DLD1 (cell line): Measurements from ENCODE around the gene OSBPL2.

Source experiments
- in situ Hi-C: cut with HindIII; loops from 2 replicates; pipeline ENCODE4 v1.10.0; 2017; ENCODE audit warnings: low sequenced_read_pairs

OSBPL2 gene

GRCh38 chr20:62307226-62308101 lies 69.1 kb downstream of the OSBPL2 start:
- in situ Hi-C loops: no loop called here

- in situ Hi-C loops: no loop called here
These were observed 69.9 kb downstream of the OSBPL2 start for GRCh38 chr20:62308102-62308822.

GRCh38 chr20:62309198-62309944 lies 71.0 kb downstream of the OSBPL2 start:
- in situ Hi-C loops: no loop called here

- in situ Hi-C loops: no loop called here
These were observed 71.8 kb downstream of the OSBPL2 start for GRCh38 chr20:62309947-62310756.

GRCh38 chr20:62310757-62311121 lies 72.4 kb downstream of the OSBPL2 start:
- in situ Hi-C loops: no loop called here

GRCh38 chr20:62311150-62311549 lies 72.8 kb downstream of the OSBPL2 start:
- in situ Hi-C loops: no loop called here

- in situ Hi-C loops: no loop called here
These were observed 73.7 kb downstream of the OSBPL2 start for GRCh38 chr20:62311832-62312661.

GRCh38 chr20:62312662-62312977 lies 74.3 kb downstream of the OSBPL2 start:
- in situ Hi-C loops: no loop called here

GRCh38 chr20:62313021-62313420 lies 74.7 kb downstream of the OSBPL2 start:
- in situ Hi-C loops: no loop called here

GRCh38 chr20:62313460-62314338 lies 75.4 kb downstream of the OSBPL2 start:
- in situ Hi-C loops: no loop called here

GRCh38 chr20:62314339-62314638 lies 76.0 kb downstream of the OSBPL2 start:
- in situ Hi-C loops: no loop called here

GRCh38 chr20:62314711-62315302 lies 76.5 kb downstream of the OSBPL2 start:
- in situ Hi-C loops: no loop called here

- in situ Hi-C loops: no loop called here
These were observed 77.5 kb downstream of the OSBPL2 start for GRCh38 chr20:62315773-62316172.

- in situ Hi-C loops: no loop called here
These were observed 78.2 kb downstream of the OSBPL2 start for GRCh38 chr20:62316331-62317166.

- in situ Hi-C loops: no loop called here
These were observed 78.9 kb downstream of the OSBPL2 start for GRCh38 chr20:62317167-62317655.

- in situ Hi-C loops: no loop called here
These were observed 80.4 kb downstream of the OSBPL2 start for GRCh38 chr20:62318400-62319345.
